ENCODE results near the gene GLT8D1.
"Not testable (repeated sequence)": the region's sequence is repeated elsewhere in the genome, so short reads cannot be mapped to it uniquely, and the experiment has no call there.

Gene GLT8D1

GRCh38 chr3:52705688-52706686, at the start of gene GLT8D1, which contains the start of gene SPCS1:
Gene GLT8D1 (minus strand): TSS chr3:52705791. CDS start chr3:52700460, 5,331 bp downstream.
Gene SPCS1 (plus strand): TSS chr3:52706106. CDS start chr3:52706247, 141 bp downstream.
- DNase-seq, result peak; percentile 85 to 87

- no peak for DNase-seq
These were observed 48.8 kb upstream of the GLT8D1 start for GRCh38 chr3:52754373-52754772.

GRCh38 chr3:52752045-52752660, 46.6 kb upstream of the GLT8D1 start:
- DNase-seq, result no peak

GRCh38 chr3:52743721-52744120, 38.1 kb upstream of the GLT8D1 start:
- no peak for DNase-seq

GRCh38 chr3:52743152-52743551, 37.6 kb upstream of the GLT8D1 start:
- no peak for DNase-seq

GRCh38 chr3:52742418-52743041, 36.9 kb upstream of the GLT8D1 start:
- DNase-seq, result no peak

- DNase-seq, result no peak
These were observed 34.1 kb upstream of the GLT8D1 start for GRCh38 chr3:52739730-52740129.

- DNase-seq, result no peak
These were observed 27.8 kb upstream of the GLT8D1 start for GRCh38 chr3:52733256-52733891.

GRCh38 chr3:52731590-52731989, 26.0 kb upstream of the GLT8D1 start:
- no peak for DNase-seq

- no peak for DNase-seq
These were observed 25.1 kb upstream of the GLT8D1 start for GRCh38 chr3:52730681-52731080.

GRCh38 chr3:52728753-52729152, 23.2 kb upstream of the GLT8D1 start:
- not testable (repeated sequence) for DNase-seq

- no peak for DNase-seq
These were observed 18.9 kb upstream of the GLT8D1 start for GRCh38 chr3:52724511-52724910.

- no peak for DNase-seq
These were observed 18.3 kb upstream of the GLT8D1 start for GRCh38 chr3:52723935-52724334.

- DNase-seq, result no peak
These were observed 16.9 kb upstream of the GLT8D1 start for GRCh38 chr3:52722491-52722890.

GRCh38 chr3:52721730-52722008, 16.1 kb upstream of the GLT8D1 start:
- no peak for DNase-seq

GRCh38 chr3:52721002-52721729, 15.6 kb upstream of the GLT8D1 start:
- DNase-seq, result no peak

GRCh38 chr3:52719618-52720017, 14.0 kb upstream of the GLT8D1 start:
- DNase-seq, result no peak

GRCh38 chr3:52715714-52716305, 10.2 kb upstream of the GLT8D1 start:
- no peak for DNase-seq

GRCh38 chr3:52714335-52715302, 9.0 kb upstream of the GLT8D1 start:
- DNase-seq, result no peak

GRCh38 chr3:52712291-52713212, 7.0 kb upstream of the GLT8D1 start:
- no peak for DNase-seq
